ENCODE results near the gene GOSR2. TPM values are rescaled to one million over a fixed set of nuclear protein-coding genes. Genes with fewer than 3 reads are reported as not detected.

GOSR2 gene
- polyA plus RNA-seq, 1 of the 3 experiments (the other 2 are of a cell fraction) = 74.2 TPM

- Histone ChIP-seq H3K4me2 (no peak overlapping the region), H3K9ac (no peak overlapping the region), H3F3A (replicated peaks; ENCODE audit: insufficient read depth) (no peaks in the 10 kb centered on the region), H3K79me2 (ENCODE audit: insufficient read depth) (no peaks in the 10 kb centered on the region), H4K20me1 (ENCODE audit: insufficient read depth) (no peaks in the 10 kb centered on the region), H3K27ac (ENCODE audit: low read depth in 2 of 2, low read length in 1 of 2) (no peak overlapping the region), H3K9me3 (no peaks in the 10 kb centered on the region), H3K36me3 (replicated peaks in 1 of 2; ENCODE audit: control insufficient read depth in 1 of 2, insufficient read depth in 2 of 2, low read length in 1 of 2) (no peaks in the 10 kb centered on the region), H3K9me2 (no peaks in the 10 kb centered on the region), H2AFZ (ENCODE audit: low read depth) (no peak overlapping the region), H3K4me3 (ENCODE audit: low read depth in 2 of 2, low read length in 1 of 2) (no peak overlapping the region), H3K27me3 (ENCODE audit: insufficient read depth) (no peaks in the 10 kb centered on the region; the same call in 1 of the 2 replicates), H3K4me1 (ENCODE audit: control insufficient read depth in 1 of 2, insufficient read depth in 2 of 2, low read depth in 1 of 2, low read length in 1 of 2) (no peaks in the 10 kb centered on the region)
- WGBS (ENCODE audit: low lambda C conversion rate) = 34% methylated on average over 1 of the region's 1 CpG
- TF ChIP-seq TAF1 (IDR thresholded peaks at IDR 0.05; ENCODE audit: borderline replicate concordance, low read depth, low read length) = no peak
- no peak for DNase-seq
- POLR2A ChIA-PET = no interaction called here
- CTCF ChIA-PET = interaction anchor here (0.6 to 21.9 kb wide), 9 partner anchors 9 to 285 kb away, joined by 3 to 278 read pairs (median 4); no protein-coding TSS in a partner anchor
Measured at GRCh38 chr17:46991617-46992016, 68.7 kb downstream of the GOSR2 start.

Small RNA genes within 50 kb of the gene (small RNA-seq; reads per million reads assigned to genes)
- gene MIR5089 = 0 reads per million in 7 experiments
- gene RNU6ATAC3P = 0 to 0.40 (median 0) reads per million in 7 experiments

Other genes starting within 250 kb of the GOSR2 start
- gene WNT3, start 104.5 kb upstream of the GOSR2 start, polyA plus RNA-seq (2012; rRNA removed) = 5.3 and 7.6 TPM in 2 replicates
- gene WNT9B, start 71.6 kb upstream of the GOSR2 start, polyA plus RNA-seq (2012; rRNA removed) = not detected in 2 replicates
- gene RPRML, start 56.1 kb downstream of the GOSR2 start, polyA plus RNA-seq (2012; rRNA removed) = not detected in 2 replicates